Activated gamma-delta T cell treated with Interleukin-2 at 50 U/mL for 16 hours (primary cell): Measurements from ENCODE around the gene MRFAP1.

Experiments used
- DNase-seq: peaks from one replicate; pipeline ENCODE4 v3.0.0-alpha.2; 2020

MRFAP1 gene

DNA sequence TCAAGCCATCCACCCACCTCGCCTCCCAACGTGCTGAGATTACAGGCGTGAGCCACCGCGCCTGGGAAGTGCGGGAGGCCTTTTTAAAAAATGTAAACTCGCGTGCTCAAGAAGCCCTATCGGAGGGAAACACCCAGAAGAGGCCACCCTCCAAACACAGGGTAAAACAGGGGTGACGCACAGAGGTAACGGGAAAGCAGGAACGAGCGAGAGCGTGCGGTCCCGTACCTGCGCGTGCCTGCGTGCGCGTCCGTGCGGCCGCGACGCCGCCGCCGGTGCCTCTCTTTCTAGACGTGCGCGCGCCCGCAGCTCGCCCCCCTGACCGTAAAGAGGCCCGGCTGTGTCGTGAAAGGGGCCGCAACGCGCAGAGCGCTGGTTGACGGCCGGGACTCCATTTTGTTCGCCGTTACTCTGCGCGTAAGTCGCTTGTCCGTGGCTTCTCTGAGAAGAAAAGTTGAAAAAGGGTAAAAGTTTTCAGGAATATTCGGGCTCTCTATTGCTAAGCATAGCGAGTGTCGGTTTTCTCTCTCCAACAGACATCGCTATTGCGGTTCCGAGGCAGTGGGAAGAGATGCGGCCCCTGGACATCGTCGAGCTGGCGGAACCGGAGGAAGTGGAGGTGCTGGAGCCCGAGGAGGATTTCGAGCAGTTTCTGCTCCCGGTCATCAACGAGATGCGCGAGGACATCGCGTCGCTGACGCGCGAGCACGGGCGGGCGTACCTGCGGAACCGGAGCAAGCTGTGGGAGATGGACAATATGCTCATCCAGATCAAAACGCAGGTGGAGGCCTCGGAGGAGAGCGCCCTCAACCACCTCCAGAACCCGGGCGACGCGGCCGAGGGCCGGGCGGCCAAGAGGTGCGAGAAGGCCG lies at the start of gene MRFAP1:
TSS of gene MRFAP1 (plus strand) at position 394 of the 872 bp plus-strand sequence. CDS start at position 572, 178 bp downstream.
- peak; percentile 92 for DNase-seq

- no peak for DNase-seq
Measured at GRCh38 chr4:6591313-6591712, 49.2 kb upstream of the MRFAP1 start.

GRCh38 chr4:6591781-6592180 lies 48.7 kb upstream of the MRFAP1 start:
- DNase-seq, result no peak

GRCh38 chr4:6592804-6593563 lies 47.5 kb upstream of the MRFAP1 start:
- DNase-seq, result no peak

GRCh38 chr4:6594341-6594740 lies 46.1 kb upstream of the MRFAP1 start:
- no peak for DNase-seq

DNA sequence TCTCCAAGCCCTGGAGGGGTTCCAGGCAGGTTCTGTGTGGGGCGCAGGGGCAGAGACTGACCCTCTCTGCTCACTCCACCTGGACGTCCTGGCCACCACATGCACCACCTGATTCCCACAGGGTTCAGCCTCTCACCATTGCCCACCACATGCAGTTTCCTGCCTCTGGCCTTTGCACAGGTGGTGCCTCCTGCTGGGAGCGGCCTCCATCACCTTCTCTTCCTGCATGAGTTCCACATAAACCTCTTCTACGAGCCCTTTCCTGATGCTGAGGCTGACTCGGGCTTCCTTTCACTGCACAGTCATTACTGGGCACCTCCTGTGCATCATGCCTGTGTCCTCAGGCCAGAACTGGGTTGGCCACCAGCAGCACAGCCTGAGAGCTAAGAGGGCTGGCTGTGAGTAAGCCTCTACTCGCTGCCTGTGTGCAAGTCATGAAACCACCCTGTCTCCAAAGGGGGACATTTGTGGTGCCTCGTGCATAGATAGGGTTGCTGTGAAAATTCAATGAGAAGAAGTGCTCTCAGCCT lies 45.6 kb upstream of the MRFAP1 start:
- no peak for DNase-seq

- DNase-seq, result no peak
Measured at GRCh38 chr4:6595897-6596537, 44.5 kb upstream of the MRFAP1 start.

DNA sequence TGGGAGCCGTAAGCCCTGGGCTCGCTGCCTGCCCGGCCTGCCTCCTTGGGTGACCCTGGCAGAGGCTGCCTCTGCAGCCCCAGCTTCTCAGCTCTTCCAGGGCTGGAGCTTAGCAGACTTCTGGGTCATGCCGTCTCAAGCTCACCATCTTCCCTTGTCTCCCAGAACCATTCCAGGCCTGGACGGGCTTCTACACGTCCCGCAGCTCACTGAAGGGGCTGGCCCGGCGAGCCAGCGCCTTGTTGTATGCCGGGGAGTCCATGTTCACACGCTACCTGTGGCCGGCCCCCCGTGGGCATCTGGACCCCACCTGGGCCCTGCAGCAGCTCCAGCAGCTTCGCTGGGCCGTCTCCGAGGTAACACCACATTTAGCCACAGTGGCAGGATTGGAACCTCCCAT lies 43.5 kb upstream of the MRFAP1 start:
- DNase-seq, result no peak

- no peak for DNase-seq
Measured at GRCh38 chr4:6598127-6598526, 42.4 kb upstream of the MRFAP1 start.

DNA sequence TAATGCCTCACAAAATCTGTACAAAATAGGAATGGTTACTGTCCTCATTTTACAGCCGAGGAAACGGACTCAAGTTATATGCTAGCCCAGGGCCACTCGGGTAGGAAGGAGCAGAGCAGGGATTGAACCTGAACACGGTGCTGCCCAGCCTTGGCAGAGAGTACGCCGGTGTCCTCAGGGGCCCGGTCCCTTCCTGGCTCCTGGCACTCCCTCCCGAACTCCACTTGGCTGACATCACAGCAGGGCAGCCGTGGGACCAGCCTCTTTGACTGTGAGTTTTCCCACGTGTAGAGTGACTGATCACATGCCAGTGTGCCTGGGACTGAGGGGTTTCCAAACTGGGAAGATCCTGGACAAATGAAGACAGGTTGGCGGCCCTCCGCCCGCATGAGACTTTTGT lies 41.8 kb upstream of the MRFAP1 start:
- DNase-seq, result no peak

DNA sequence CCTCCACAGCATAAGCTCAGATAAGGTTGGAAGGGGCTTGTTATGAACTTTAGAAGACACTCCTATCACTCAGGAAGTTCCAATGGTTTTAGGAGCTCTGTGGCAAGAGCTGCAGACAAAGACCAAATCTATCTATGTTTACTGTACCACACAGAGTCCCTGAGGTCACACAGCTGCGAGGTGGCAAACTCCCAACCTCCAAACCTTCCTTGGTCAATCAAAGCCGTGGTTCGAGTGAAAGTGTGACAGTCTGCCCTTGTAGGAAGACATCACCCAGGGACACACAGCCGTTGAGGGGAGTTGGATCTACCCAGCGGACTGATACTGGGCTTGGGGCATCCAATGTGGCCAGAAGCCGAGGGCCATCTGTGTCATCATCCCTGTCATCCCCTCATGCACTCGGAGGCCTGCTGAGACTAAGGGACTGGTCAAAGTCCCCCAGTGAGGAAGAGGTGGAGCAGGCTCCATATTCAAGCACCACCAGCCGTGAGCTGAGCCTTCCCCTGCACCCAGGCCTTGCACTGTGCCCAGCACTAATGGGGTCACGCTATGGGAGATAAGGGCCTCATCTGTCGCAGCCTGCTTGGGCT lies 38.7 kb upstream of the MRFAP1 start:
- DNase-seq, result no peak

DNA sequence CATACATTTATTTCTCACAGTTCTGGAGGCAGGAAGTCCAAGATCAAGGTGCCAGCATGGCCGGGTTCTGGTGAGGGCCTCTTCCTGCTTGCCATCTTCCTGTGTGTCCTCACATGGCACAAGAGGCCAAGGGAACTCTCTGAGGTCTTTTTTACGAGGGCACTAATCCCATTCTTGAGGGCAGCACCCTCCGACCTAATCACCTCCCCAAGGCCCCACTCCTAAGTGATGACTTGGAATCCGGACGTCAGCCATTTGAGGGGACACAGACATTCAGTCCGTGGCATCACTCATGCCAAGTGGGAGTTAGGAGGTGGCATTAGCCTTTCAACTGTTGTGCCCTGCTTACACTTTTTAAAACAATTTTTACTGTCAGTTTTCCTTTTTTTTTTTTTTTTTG lies 38.2 kb upstream of the MRFAP1 start:
- DNase-seq, result no peak

DNA sequence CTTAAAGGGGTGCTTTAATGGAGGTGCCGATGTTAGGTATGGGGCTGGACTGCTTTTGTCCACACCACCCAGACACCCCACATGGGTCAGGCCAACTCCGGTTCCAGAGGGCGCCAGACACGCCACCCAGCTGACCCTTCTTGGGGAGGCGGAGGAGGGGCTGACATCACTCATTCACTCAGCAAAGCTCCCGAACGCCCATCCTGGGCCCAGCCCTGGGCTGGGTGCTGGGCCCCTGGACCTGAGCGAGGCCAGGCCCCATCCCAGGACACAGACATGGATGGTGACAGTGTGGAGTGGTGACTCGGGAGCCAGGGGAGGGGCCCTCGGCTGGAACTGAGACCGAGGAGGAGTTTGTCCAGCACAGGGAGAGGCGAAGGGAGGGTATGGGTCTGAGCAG lies 37.4 kb upstream of the MRFAP1 start:
- no peak for DNase-seq

DNA sequence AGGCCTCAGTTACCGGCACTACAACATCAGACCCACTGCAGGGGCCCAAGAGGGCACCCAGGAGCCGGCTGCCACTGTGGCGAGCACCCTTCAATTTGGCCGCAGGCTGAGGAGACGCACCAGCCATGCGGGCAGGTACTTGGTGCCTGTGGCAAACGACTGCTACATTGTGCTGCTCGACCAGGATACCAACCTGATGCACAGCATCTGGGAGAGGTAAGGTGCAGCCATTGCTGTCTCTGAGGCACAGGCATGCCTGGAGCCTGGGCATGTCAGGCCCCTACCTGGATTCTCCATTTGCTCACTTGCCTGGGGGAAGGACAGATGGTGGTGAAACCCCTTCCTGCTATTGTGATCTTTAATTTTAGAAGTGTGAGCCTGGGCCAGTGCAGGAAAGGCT lies 35.4 kb upstream of the MRFAP1 start:
- DNase-seq, result no peak

GRCh38 chr4:6605605-6606004 lies 34.9 kb upstream of the MRFAP1 start:
- DNase-seq, result no peak

DNA sequence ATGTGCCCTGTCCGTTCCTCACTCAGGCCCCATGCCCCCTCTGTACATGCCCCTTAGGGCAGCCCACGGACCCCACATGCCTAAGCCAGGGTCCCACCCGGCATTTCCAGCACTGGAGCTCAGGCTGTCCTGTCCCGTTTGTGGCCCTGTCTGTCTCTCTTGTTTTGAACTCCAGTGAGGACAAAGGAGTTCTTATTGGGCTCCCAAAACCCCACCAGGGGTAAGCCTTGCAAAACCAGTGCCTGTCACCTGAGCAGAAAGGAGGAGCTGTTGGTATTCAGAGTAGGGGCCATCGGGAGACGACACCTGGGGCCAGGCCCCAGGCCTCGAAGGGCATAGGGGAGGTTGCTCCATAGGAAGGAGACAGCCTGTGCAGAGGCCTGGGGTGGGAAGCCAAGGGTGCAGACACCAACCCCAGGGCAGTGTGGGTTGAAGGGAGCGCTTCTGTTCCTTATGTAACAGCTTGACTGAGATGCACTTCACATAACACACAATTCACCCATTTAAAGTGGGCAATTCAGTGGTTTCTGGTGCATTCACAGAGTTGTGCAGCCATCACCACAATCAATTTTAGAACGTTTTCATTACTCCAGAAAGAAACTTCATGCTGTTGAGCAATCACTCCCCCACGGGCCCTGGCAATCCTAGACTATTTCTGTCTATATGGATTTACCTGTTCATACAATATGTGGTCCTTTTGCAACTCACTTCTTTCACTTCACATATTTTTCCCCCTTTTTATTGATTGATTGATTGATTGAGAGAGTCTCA lies 33.8 kb upstream of the MRFAP1 start:
- DNase-seq, result no peak

- DNase-seq, result no peak
Measured at GRCh38 chr4:6607368-6608055, 33.0 kb upstream of the MRFAP1 start.

DNA sequence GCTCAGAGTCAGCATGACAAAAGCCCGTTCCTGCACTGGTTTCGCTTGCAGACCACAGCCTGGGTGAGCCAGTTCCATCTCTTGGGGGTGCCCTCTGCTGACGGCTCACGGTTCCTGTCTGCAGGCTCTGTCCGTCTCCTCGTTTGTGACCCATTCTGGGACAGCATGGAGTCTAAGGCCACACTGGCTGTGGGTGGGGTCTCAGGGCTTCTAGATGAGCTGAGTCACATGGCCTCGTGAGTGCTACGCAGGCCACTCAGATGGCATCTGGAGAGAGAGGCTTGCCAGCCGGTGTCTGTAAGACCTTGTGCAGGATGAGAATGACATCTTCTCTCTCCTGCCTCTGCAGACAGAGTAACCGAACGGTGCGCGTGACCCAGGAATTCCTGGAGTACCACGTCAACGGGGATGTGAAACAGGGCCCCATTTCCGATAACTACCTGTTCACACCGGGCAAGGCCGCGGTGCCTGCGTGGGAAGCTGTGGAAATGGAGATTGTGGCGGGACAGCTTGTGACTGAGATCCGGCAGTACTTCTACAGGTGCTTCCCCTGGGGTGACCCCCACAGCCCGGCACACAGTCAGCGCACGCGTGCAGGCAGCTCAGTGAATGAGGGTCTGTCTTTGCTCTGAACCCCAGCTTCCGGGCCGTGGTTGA lies 31.6 kb upstream of the MRFAP1 start:
- peak; percentile 22 for DNase-seq

GRCh38 chr4:6609415-6610079 lies 30.9 kb upstream of the MRFAP1 start:
- DNase-seq, result no peak

GRCh38 chr4:6610856-6611430 lies 29.5 kb upstream of the MRFAP1 start:
- DNase-seq, result no peak
